Measurements from ENCODE around the gene ITPR2.

GRCh38 chr12:26609986-26610385 is 223.0 kb downstream of the ITPR2 start:
- TF ChIP-seq TAF1 (conservative IDR thresholded peaks at IDR 0.05), result no peak
- no peak for TF ChIP-seq CTCF (IDR thresholded peaks at IDR 0.05; ENCODE audit: low read depth, low read length, missing input control)
- TF ChIP-seq, protein P1, sequence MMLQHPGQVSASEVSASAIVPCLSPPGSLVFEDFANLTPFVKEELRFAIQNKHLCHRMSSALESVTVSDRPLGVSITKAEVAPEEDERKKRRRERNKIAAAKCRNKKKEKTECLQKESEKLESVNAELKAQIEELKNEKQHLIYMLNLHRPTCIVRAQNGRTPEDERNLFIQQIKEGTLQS (IDR thresholded peaks at IDR 0.05), result no peak
- no peak for TF ChIP-seq FOXA1 (IDR thresholded peaks at IDR 0.05)
- no peak for TF ChIP-seq RAD21 (IDR thresholded peaks at IDR 0.05)
- TF ChIP-seq YY1 (IDR thresholded peaks at IDR 0.05), result no peak
- no peak for TF ChIP-seq EGR1 (IDR thresholded peaks at IDR 0.05; ENCODE audit: low read depth in 2 of 2)
- TF ChIP-seq SP1 (IDR thresholded peaks at IDR 0.05), result no peak
- no peak for TF ChIP-seq REST (IDR thresholded peaks at IDR 0.05)
- no peak for TF ChIP-seq RXRA (IDR thresholded peaks at IDR 0.05)
- TF ChIP-seq GABPA (IDR thresholded peaks at IDR 0.05 in 1 of 2, conservative IDR thresholded peaks at IDR 0.05 in 1 of 2), result no peak
- TF ChIP-seq MAX (IDR thresholded peaks at IDR 0.05), result no peak
- TF ChIP-seq FOXA2 (IDR thresholded peaks at IDR 0.05), result no peak
